ENCODE data around the gene MCCC1.

- TF ChIP-seq CTCF (IDR thresholded peaks at IDR 0.05) (no peak), POLR2AphosphoS5 (IDR thresholded peaks at IDR 0.05) (no peak), POLR2A (IDR thresholded peaks at IDR 0.05; ENCODE audit: low read depth) (no peak)
Measured at GRCh38 chr3:183092256-183092655, 7.0 kb downstream of the MCCC1 start.
